Prostate gland (tissue), 2 donors: ENCODE results near the gene SLC38A8. TPM values are rescaled to one million over a fixed set of nuclear protein-coding genes. Genes with fewer than 3 reads are reported as not detected.

ENCODE experiments used
- DNase-seq: peaks from one replicate; pipeline ENCODE4 v3.0.0-alpha.2; 2019; ENCODE audit warnings: low spot score
- H3K27ac ChIP-seq, 2 donors: fragments of 200-600 bp; sonication (generic); 2 replicates each; pipeline ENCODE4 v1.5.1; 2017 to 2019
- H3K27me3 ChIP-seq: fragments of 200-600 bp; sonication (generic); replicated peaks from 2 replicates; pipeline ENCODE4 v1.5.1; 2019; ENCODE audit not compliant: insufficient read depth
- H3K36me3 ChIP-seq, 2 donors: fragments of 200-600 bp; sonication (generic); 1 replicate in 1 of 2; 2 replicates in 1 of 2; pipeline versions ENCODE4 v1.5.1 to v1.8.1; 2017 to 2019
- H3K4me1 ChIP-seq: fragments of 200-600 bp; sonication (generic); replicated peaks from 2 replicates; pipeline ENCODE4 v1.5.1; 2019
- H3K4me3 ChIP-seq, 2 donors: fragments of 200-600 bp; sonication (generic); 2 replicates each; pipeline ENCODE4 v1.5.1; 2017 to 2019
- H3K9me3 ChIP-seq: fragments of 200-600 bp; sonication (generic); 2 replicates; pipeline ENCODE4 v1.5.1; 2017
- POLR2A ChIP-seq: fragments of 450-650 bp; IDR thresholded peaks from one replicate; pipeline ENCODE4 v1.6.1; 2016; ENCODE audit warnings: antibody characterized with exemption, mild to moderate bottlenecking
- POLR2AphosphoS5 ChIP-seq: sonication (generic); formaldehyde crosslinking; IDR thresholded peaks from one replicate; pipeline ENCODE4 v1.6.1; 2017; ENCODE audit warnings: antibody characterized with exemption
- WGBS: methylation state at CpG from one replicate; pipeline ENCODE4 v1.1.5; 2018; 5-methylcytosine and 5-hydroxymethylcytosine counted together
- intact Hi-C: fragments of 100-400 bp; cut with DNase I; formaldehyde crosslinking; loops from one replicate; pipeline ENCODE4 v1.14.2; 2022
- total RNA-seq, 2 donors: library from RNA; depleted of rRNA; stranded (reverse); fragments of >200 nt; gene quantifications; one replicate each; pipeline ENCODE4 v1.1.0, GENCODE V29; 2016
- TF ChIP-seq, protein P1 (sequence below), 4 experiments: fragments of 200-600 bp in 2 of 4; fragments of 450-650 bp in 2 of 4; sonication (generic) in 2 of 4; IDR thresholded peaks; 1 replicate in 3 of 4; 2 replicates in 1 of 4; pipeline ENCODE4 v1.5.1; 2016 to 2019; ENCODE audit warnings: antibody characterized with exemption in 4 of 4, mild to moderate bottlenecking in 2 of 4, moderate library complexity in 2 of 4

SLC38A8 gene
- total RNA-seq, 2 donors from 2014 or later = not detected

GRCh38 chr16:84080378-84080777 lies 37.8 kb upstream of the SLC38A8 start:
- TF ChIP-seq POLR2A (no peak), POLR2AphosphoS5 (no peak)
- TF ChIP-seq, protein P1, sequence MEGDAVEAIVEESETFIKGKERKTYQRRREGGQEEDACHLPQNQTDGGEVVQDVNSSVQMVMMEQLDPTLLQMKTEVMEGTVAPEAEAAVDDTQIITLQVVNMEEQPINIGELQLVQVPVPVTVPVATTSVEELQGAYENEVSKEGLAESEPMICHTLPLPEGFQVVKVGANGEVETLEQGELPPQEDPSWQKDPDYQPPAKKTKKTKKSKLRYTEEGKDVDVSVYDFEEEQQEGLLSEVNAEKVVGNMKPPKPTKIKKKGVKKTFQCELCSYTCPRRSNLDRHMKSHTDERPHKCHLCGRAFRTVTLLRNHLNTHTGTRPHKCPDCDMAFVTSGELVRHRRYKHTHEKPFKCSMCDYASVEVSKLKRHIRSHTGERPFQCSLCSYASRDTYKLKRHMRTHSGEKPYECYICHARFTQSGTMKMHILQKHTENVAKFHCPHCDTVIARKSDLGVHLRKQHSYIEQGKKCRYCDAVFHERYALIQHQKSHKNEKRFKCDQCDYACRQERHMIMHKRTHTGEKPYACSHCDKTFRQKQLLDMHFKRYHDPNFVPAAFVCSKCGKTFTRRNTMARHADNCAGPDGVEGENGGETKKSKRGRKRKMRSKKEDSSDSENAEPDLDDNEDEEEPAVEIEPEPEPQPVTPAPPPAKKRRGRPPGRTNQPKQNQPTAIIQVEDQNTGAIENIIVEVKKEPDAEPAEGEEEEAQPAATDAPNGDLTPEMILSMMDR (IDR thresholded peaks at IDR 0.05) = no peak
- Histone ChIP-seq H3K27me3 (no peaks in the 10 kb centered on the region), H3K36me3 (peaks cover 0 to 13% of the 10 kb centered on the region in 2 donors), H3K4me1 (peaks cover 4% of the 10 kb centered on the region), H3K9me3 (no peaks in the 10 kb centered on the region), H3K27ac (no peak overlapping the region), H3K4me3 (no peak overlapping the region)
- WGBS = 72% methylated on average over 8 of the region's 8 CpGs
- DNase-seq = no peak
- intact Hi-C loops = loop anchor here (10.0 kb wide), 1 partner anchor 404 kb away; no protein-coding TSS in a partner anchor

- Histone ChIP-seq H3K4me3 (no peak overlapping the region), H3K27ac (no peak overlapping the region), H3K4me1 (no peaks in the 10 kb centered on the region), H3K36me3 (peaks cover 0 to 13% of the 10 kb centered on the region in 2 donors), H3K9me3 (no peaks in the 10 kb centered on the region), H3K27me3 (no peaks in the 10 kb centered on the region)
- no peak for DNase-seq
- TF ChIP-seq POLR2AphosphoS5 = no peak
- TF ChIP-seq, protein P1 (IDR thresholded peaks at IDR 0.05) = no peak
- no peak for TF ChIP-seq POLR2A
- intact Hi-C loops = loop anchor here (10.0 kb wide), 1 partner anchor 405 kb away; no protein-coding TSS in a partner anchor
- WGBS = 88% methylated on average over 6 of the region's 6 CpGs
Measured at GRCh38 chr16:84079664-84080063, 37.1 kb upstream of the SLC38A8 start.

DNA sequence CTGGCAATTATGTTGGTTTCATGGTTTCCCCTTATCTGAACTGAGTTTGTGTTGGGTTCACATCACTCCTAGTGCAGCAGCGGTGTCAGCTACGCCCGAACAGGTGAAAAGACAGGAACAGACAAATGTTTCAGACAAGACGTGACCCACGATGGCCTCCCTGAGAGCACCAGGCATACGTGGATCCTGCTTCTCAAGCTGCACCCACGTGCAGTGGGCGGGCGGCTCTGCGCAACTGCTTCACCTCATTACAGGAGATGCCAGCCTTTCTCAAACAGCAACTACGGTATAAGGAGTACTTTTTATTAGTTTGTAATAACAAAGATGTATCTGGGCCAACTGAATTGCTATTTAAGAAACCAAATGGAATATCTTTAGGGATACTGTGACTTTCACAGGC lies 32.8 kb upstream of the SLC38A8 start:
- DNase-seq = no peak
- H3K4me3 ChIP-seq = no peak overlapping the region
- no peaks in the 10 kb centered on the region for H3K4me1 ChIP-seq
- peaks cover under 1 to 2% of the 10 kb centered on the region in 2 donors for H3K36me3 ChIP-seq
- H3K27me3 ChIP-seq = no peaks in the 10 kb centered on the region
- H3K9me3 ChIP-seq = no peaks in the 10 kb centered on the region
- intact Hi-C loops = no loop called here
- H3K27ac ChIP-seq = no peak overlapping the region
- TF ChIP-seq POLR2AphosphoS5 = no peak
- WGBS = 73% methylated on average over 11 of the region's 11 CpGs

GRCh38 chr16:84074721-84075120 lies 32.1 kb upstream of the SLC38A8 start:
- WGBS = 87% methylated on average over 3 of the region's 3 CpGs
- no peak overlapping the region for H3K27ac ChIP-seq
- no peaks in the 10 kb centered on the region for H3K9me3 ChIP-seq
- no peaks in the 10 kb centered on the region for H3K27me3 ChIP-seq
- H3K36me3 ChIP-seq = peaks cover 1 to 5% of the 10 kb centered on the region in 2 donors
- H3K4me1 ChIP-seq = no peaks in the 10 kb centered on the region
- H3K4me3 ChIP-seq = no peak overlapping the region
- DNase-seq = no peak
- intact Hi-C loops = no loop called here
- TF ChIP-seq, protein P1 (IDR thresholded peaks at IDR 0.05) = no peak
- TF ChIP-seq POLR2A = no peak
- no peak for TF ChIP-seq POLR2AphosphoS5

GRCh38 chr16:84072014-84072413 lies 29.4 kb upstream of the SLC38A8 start:
- peaks cover 5 to 25% of the 10 kb centered on the region in 2 donors for H3K36me3 ChIP-seq
- H3K27ac ChIP-seq = no peak overlapping the region
- 84% methylated on average over 10 of the region's 10 CpGs for WGBS
- intact Hi-C loops = no loop called here
- no peaks in the 10 kb centered on the region for H3K4me1 ChIP-seq
- H3K9me3 ChIP-seq = no peaks in the 10 kb centered on the region
- DNase-seq = no peak
- TF ChIP-seq POLR2AphosphoS5 (no peak), POLR2A (no peak)
- TF ChIP-seq, protein P1 (IDR thresholded peaks at IDR 0.05) = no peak
- H3K27me3 ChIP-seq = no peaks in the 10 kb centered on the region
- no peak overlapping the region for H3K4me3 ChIP-seq
